Measurements from ENCODE around the gene ZNF576.
"Not testable (repeated sequence)": the region's sequence is repeated elsewhere in the genome, so short reads cannot be mapped to it uniquely, and the experiment has no call there.

Gene ZNF576

DNA sequence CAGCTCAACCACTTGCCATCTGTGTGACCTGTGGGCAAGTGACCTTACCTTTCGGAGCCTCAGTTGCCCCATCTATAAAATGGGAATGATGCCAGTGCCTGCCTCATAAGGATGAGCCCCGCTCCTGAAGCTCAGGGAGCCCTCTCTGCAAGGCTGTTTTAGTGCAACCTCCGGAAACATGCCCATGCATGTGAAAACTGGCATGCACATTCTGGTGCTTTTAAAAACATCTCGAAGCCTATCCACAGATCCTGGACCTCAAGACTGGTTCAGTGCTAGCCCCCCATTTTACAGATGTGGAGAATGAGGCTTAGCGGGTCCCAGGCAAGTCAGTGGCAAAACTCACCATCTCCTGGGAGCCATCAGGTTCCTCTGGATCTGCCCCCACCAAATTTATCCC, 37.7 kb downstream of the ZNF576 start:
- no peak for TF ChIP-seq EZH2phosphoT487 (conservative IDR thresholded peaks at IDR 0.05; ENCODE audit: low read length)
- TF ChIP-seq, protein P1, sequence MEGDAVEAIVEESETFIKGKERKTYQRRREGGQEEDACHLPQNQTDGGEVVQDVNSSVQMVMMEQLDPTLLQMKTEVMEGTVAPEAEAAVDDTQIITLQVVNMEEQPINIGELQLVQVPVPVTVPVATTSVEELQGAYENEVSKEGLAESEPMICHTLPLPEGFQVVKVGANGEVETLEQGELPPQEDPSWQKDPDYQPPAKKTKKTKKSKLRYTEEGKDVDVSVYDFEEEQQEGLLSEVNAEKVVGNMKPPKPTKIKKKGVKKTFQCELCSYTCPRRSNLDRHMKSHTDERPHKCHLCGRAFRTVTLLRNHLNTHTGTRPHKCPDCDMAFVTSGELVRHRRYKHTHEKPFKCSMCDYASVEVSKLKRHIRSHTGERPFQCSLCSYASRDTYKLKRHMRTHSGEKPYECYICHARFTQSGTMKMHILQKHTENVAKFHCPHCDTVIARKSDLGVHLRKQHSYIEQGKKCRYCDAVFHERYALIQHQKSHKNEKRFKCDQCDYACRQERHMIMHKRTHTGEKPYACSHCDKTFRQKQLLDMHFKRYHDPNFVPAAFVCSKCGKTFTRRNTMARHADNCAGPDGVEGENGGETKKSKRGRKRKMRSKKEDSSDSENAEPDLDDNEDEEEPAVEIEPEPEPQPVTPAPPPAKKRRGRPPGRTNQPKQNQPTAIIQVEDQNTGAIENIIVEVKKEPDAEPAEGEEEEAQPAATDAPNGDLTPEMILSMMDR (IDR thresholded peaks at IDR 0.05; ENCODE audit: insufficient read depth, low read length, poor library complexity, severe bottlenecking): no peak
- Histone ChIP-seq H3K4me2 (ENCODE audit: low read depth, low read length, poor library complexity, severe bottlenecking) (no peak overlapping the region), H3K79me2 (ENCODE audit: insufficient read depth, low read length) (no peaks in the 10 kb centered on the region), H3K9me3 (ENCODE audit: insufficient read depth, low read length) (no peaks in the 10 kb centered on the region), H3K27ac (ENCODE audit: low read depth, low read length) (no peak overlapping the region), H3K27me3 (ENCODE audit: low read length) (no peaks in the 10 kb centered on the region), H3K36me3 (ENCODE audit: low read length) (no peaks in the 10 kb centered on the region), H3K9me2 (replicated peaks; ENCODE audit: insufficient read depth, low read length) (no peaks in the 10 kb centered on the region), H2AFZ (ENCODE audit: low read depth, low read length, severe bottlenecking) (no peak overlapping the region), H4K20me1 (ENCODE audit: low read depth, low read length) (no peaks in the 10 kb centered on the region), H3K9ac (ENCODE audit: low read length) (no peak overlapping the region), H3F3A (ENCODE audit: insufficient read depth) (no peaks in the 10 kb centered on the region), H3K4me3 (ENCODE audit: insufficient read depth, low read length, poor library complexity, severe bottlenecking) (no peak overlapping the region)

DNA sequence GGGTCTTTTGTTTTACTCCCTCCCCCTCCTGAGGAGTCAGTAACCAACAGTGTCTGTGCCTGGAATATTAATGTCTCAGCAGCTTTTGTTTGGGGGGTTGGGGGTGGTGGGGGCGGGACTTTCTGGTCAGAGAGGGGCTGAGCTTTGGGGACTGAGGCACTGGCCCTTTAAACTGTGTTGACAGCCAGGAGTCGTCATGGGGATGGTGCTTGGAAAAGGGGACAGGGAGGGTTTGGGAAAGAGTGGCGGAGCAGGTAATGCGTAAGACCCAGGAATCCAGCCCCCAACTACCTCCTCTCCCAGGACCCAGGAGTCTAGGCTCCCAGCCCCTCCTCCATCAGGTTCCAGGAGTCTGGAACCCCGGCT, 38.1 kb downstream of the ZNF576 start:
- Histone ChIP-seq H3K4me3 (ENCODE audit: insufficient read depth, low read length, poor library complexity, severe bottlenecking) (no peak overlapping the region), H3K79me2 (ENCODE audit: insufficient read depth, low read length) (no peaks in the 10 kb centered on the region), H3K36me3 (ENCODE audit: low read length) (no peaks in the 10 kb centered on the region), H4K20me1 (ENCODE audit: low read depth, low read length) (no peaks in the 10 kb centered on the region), H3K27ac (ENCODE audit: low read depth, low read length) (no peak overlapping the region), H3K4me2 (ENCODE audit: low read depth, low read length, poor library complexity, severe bottlenecking) (no peak overlapping the region), H3K9ac (ENCODE audit: low read length) (no peak overlapping the region), H3F3A (ENCODE audit: insufficient read depth) (no peaks in the 10 kb centered on the region), H3K27me3 (ENCODE audit: low read length) (no peaks in the 10 kb centered on the region), H3K9me2 (replicated peaks; ENCODE audit: insufficient read depth, low read length) (no peaks in the 10 kb centered on the region), H2AFZ (ENCODE audit: low read depth, low read length, severe bottlenecking) (no peak overlapping the region), H3K9me3 (ENCODE audit: insufficient read depth, low read length) (no peaks in the 10 kb centered on the region)
- TF ChIP-seq EZH2phosphoT487 (conservative IDR thresholded peaks at IDR 0.05; ENCODE audit: low read length): no peak
- TF ChIP-seq, protein P1 (IDR thresholded peaks at IDR 0.05; ENCODE audit: insufficient read depth, low read length, poor library complexity, severe bottlenecking): no peak

DNA sequence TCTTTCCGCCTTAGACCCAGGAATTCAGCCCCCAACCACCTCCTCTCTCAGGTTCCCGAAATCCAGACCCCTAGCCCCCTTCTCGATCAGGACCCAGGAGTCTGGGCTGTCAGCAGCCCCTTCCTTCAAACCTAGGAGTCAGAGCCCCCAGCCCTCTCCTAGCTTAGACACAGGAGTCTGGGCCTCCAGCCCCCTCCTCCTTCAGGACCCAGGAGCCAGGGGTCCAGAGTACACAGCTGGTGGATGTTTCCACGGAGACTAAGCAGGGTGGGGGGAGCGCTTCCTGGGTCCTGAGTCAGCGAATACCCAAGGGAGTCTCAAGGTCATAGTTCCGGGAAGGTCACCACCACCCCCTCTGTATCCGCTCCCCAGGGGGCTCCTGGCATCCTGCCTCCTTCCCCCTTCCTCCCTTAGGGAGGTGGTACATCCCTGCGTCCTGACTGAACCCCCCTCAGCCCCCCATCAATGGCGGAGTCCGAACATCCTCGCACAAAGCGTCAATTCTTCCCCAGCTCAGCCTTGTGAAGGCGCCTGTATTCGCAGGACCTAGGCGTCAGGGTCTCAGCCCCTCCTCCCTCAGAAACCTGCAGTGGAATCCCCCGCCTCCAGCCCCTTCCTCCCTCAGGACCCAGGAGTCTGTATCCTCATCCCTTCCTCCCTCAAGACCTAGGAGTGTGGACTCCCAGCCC, 38.6 kb downstream of the ZNF576 start:
- TF ChIP-seq EZH2phosphoT487 (conservative IDR thresholded peaks at IDR 0.05; ENCODE audit: low read length): no peak
- TF ChIP-seq, protein P1 (IDR thresholded peaks at IDR 0.05; ENCODE audit: insufficient read depth, low read length, poor library complexity, severe bottlenecking): no peak
- H3F3A ChIP-seq (ENCODE audit: insufficient read depth): no peaks in the 10 kb centered on the region
- H3K4me3 ChIP-seq (ENCODE audit: insufficient read depth, low read length, poor library complexity, severe bottlenecking): no peak overlapping the region
- no peaks in the 10 kb centered on the region for H3K36me3 ChIP-seq (ENCODE audit: low read length)
- H4K20me1 ChIP-seq (ENCODE audit: low read depth, low read length): no peaks in the 10 kb centered on the region
- no peaks in the 10 kb centered on the region for H3K79me2 ChIP-seq (ENCODE audit: insufficient read depth, low read length)
- no peak overlapping the region for H2AFZ ChIP-seq (ENCODE audit: low read depth, low read length, severe bottlenecking)
- no peak overlapping the region for H3K9ac ChIP-seq (ENCODE audit: low read length)
- H3K9me2 ChIP-seq (replicated peaks; ENCODE audit: insufficient read depth, low read length): no peaks in the 10 kb centered on the region
- no peak overlapping the region for H3K27ac ChIP-seq (ENCODE audit: low read depth, low read length)
- no peak overlapping the region for H3K4me2 ChIP-seq (ENCODE audit: low read depth, low read length, poor library complexity, severe bottlenecking)
- H3K9me3 ChIP-seq (ENCODE audit: insufficient read depth, low read length): no peaks in the 10 kb centered on the region
- H3K27me3 ChIP-seq (ENCODE audit: low read length): no peaks in the 10 kb centered on the region

DNA sequence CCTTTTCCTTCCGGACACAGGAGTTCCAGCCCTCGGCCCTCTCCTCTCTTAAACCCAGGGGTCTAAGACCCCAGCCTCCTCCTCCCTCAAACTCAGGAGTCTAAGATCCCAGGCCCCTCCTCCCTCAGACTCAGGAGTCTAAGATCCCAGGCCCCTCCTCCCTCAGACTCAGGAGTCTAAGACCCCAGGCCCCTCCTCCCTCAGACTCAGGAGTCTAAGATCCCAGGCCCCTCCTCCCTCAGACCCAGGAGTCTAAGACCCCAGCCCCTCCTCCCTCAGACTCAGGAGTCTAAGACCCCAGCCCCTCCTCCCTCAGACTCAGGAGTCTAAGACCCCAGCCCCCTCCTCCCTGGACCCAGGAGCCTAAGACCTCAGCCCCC, 39.2 kb downstream of the ZNF576 start:
- not testable (repeated sequence) for H3K27ac ChIP-seq (ENCODE audit: low read depth, low read length); H3K27me3 ChIP-seq (ENCODE audit: low read length); H3K9me3 ChIP-seq (ENCODE audit: insufficient read depth, low read length); H3K4me3 ChIP-seq (ENCODE audit: insufficient read depth, low read length, poor library complexity, severe bottlenecking); H3K36me3 ChIP-seq (ENCODE audit: low read length); H3K9me2 ChIP-seq (replicated peaks; ENCODE audit: insufficient read depth, low read length); H4K20me1 ChIP-seq (ENCODE audit: low read depth, low read length); H3F3A ChIP-seq (ENCODE audit: insufficient read depth); H3K4me2 ChIP-seq (ENCODE audit: low read depth, low read length, poor library complexity, severe bottlenecking); H3K9ac ChIP-seq (ENCODE audit: low read length); H2AFZ ChIP-seq (ENCODE audit: low read depth, low read length, severe bottlenecking); H3K79me2 ChIP-seq (ENCODE audit: insufficient read depth, low read length)

Measured in SU-DHL-6 (cell line).